Activated CD8-positive, alpha-beta memory T cell treated with anti-CD3 and anti-CD28 coated beads, Interleukin-2, amount 10 ng/mL, durations not matched to agents 7 days and 5 days (primary cell): Measurements from ENCODE around the gene OXCT1. TPM values are rescaled to one million over a fixed set of nuclear protein-coding genes. Genes with fewer than 3 reads are reported as not detected.

Experiments
- ATAC-seq: fragments of 150-1000 bp; cut with Tn5 transposase; one replicate; pipeline ENCODE4 v1.10.0; 2021; ENCODE audit warnings: moderate library complexity
- CTCF ChIA-PET: fragments of 350-600 bp; sonication (Branson Sonifier 250); formaldehyde crosslinking; loops from one replicate; lab custom pipeline; 2021; ENCODE audit warnings: antibody characterized with exemption; lab: Charles Lee
- DNase-seq: peaks from one replicate; pipeline ENCODE4 v3.0.0-alpha.2; 2020
- H3K27ac Mint-ChIP-seq: one replicate; pipeline ENCODE4 v1.8.0; 2021; ENCODE audit warnings: mild to moderate bottlenecking, mixed read lengths
- H3K27me3 Mint-ChIP-seq: one replicate; pipeline ENCODE4 v1.8.0; 2021; ENCODE audit warnings: mixed read lengths
- H3K36me3 Mint-ChIP-seq: one replicate; pipeline ENCODE4 v1.8.0; 2021; ENCODE audit warnings: mild to moderate bottlenecking, mixed read lengths
- H3K4me1 Mint-ChIP-seq: one replicate; pipeline ENCODE4 v1.8.0; 2021; ENCODE audit warnings: mixed read lengths
- H3K4me3 Mint-ChIP-seq: one replicate; pipeline ENCODE4 v1.8.0; 2021; ENCODE audit warnings: mild to moderate bottlenecking, moderate library complexity, mixed read lengths
- H3K9me3 Mint-ChIP-seq: one replicate; pipeline ENCODE4 v1.8.0; 2022; ENCODE audit warnings: low read depth, mixed read lengths
- total RNA-seq, 2 experiments: library from RNA; stranded (reverse); gene quantifications; one replicate each; pipeline ENCODE4 v1.2.3, GENCODE V29; 2021

OXCT1 gene
- total RNA-seq, 2 experiments from 2014 or later: 74.9 to 81.8 TPM

- no peaks in the 10 kb centered on the region for H3K9me3 Mint-ChIP-seq
- no peaks in the 10 kb centered on the region for H3K27me3 Mint-ChIP-seq
- peaks cover 39% of the 10 kb centered on the region for H3K36me3 Mint-ChIP-seq
- peaks cover 19% of the 10 kb centered on the region for H3K4me1 Mint-ChIP-seq
- no peak overlapping the region for H3K4me3 Mint-ChIP-seq
- H3K27ac Mint-ChIP-seq: no peak overlapping the region
- CTCF ChIA-PET: interaction anchor here (1.3 to 1.5 kb wide), 2 partner anchors 15 to 217 kb away, joined by 3 to 5 read pairs; no protein-coding TSS in a partner anchor
- ATAC-seq (no peak), DNase-seq (no peak)
Measured at GRCh38 chr5:41840251-41840650, 30.0 kb downstream of the OXCT1 start.

- peaks cover 59% of the 10 kb centered on the region for H3K36me3 Mint-ChIP-seq
- no peak overlapping the region for H3K4me3 Mint-ChIP-seq
- H3K27ac Mint-ChIP-seq: no peak overlapping the region
- DNase-seq (no peak), ATAC-seq (no peak)
- CTCF ChIA-PET: interaction anchor here (2.0 kb wide), 1 partner anchor 18 kb away, joined by 9 read pairs; no protein-coding TSS in a partner anchor
- no peaks in the 10 kb centered on the region for H3K27me3 Mint-ChIP-seq
- H3K4me1 Mint-ChIP-seq: peaks cover 34% of the 10 kb centered on the region
- no peaks in the 10 kb centered on the region for H3K9me3 Mint-ChIP-seq
Measured at GRCh38 chr5:41837793-41838192, 32.4 kb downstream of the OXCT1 start.

- Mint-ChIP-seq H3K27ac (peak overlapping the region; percentile 31), H3K27me3 (no peaks in the 10 kb centered on the region), H3K4me1 (peaks cover 51% of the 10 kb centered on the region), H3K36me3 (peaks cover 66% of the 10 kb centered on the region), H3K9me3 (no peaks in the 10 kb centered on the region), H3K4me3 (no peak overlapping the region)
- ATAC-seq: peak; percentile 39
- DNase-seq: peak; percentile 46
- CTCF ChIA-PET: interaction anchor here (0.5 to 1.5 kb wide), 2 partner anchors 8 to 568 kb away, joined by 3 to 5 read pairs; no protein-coding TSS in a partner anchor
Measured at GRCh38 chr5:41835645-41836044, 34.6 kb downstream of the OXCT1 start.

GRCh38 chr5:41834506-41834905 lies 35.7 kb downstream of the OXCT1 start:
- Mint-ChIP-seq H3K36me3 (peaks cover 65% of the 10 kb centered on the region), H3K27me3 (no peaks in the 10 kb centered on the region), H3K4me1 (peaks cover 49% of the 10 kb centered on the region), H3K27ac (no peak overlapping the region), H3K9me3 (no peaks in the 10 kb centered on the region), H3K4me3 (no peak overlapping the region)
- DNase-seq (no peak), ATAC-seq (no peak)
- CTCF ChIA-PET: interaction anchor here (0.8 to 1.5 kb wide), 2 partner anchors 9 to 223 kb away, joined by 3 to 5 read pairs; no protein-coding TSS in a partner anchor

GRCh38 chr5:41832430-41832829 lies 37.8 kb downstream of the OXCT1 start:
- peaks cover 46% of the 10 kb centered on the region for H3K4me1 Mint-ChIP-seq
- no peak overlapping the region for H3K27ac Mint-ChIP-seq
- CTCF ChIA-PET: no interaction called here
- DNase-seq: no peak
- H3K4me3 Mint-ChIP-seq: no peak overlapping the region
- peaks cover 60% of the 10 kb centered on the region for H3K36me3 Mint-ChIP-seq
- H3K9me3 Mint-ChIP-seq: no peaks in the 10 kb centered on the region
- ATAC-seq: no peak
- H3K27me3 Mint-ChIP-seq: no peaks in the 10 kb centered on the region

GRCh38 chr5:41831155-41831554 lies 39.1 kb downstream of the OXCT1 start:
- ATAC-seq (peak; percentile 76), DNase-seq (peak; percentile 43)
- Mint-ChIP-seq H3K4me3 (no peak overlapping the region), H3K9me3 (no peaks in the 10 kb centered on the region), H3K36me3 (peaks cover 68% of the 10 kb centered on the region), H3K4me1 (peaks cover 38% of the 10 kb centered on the region), H3K27ac (peak overlapping the region; percentile 64), H3K27me3 (no peaks in the 10 kb centered on the region)
- CTCF ChIA-PET: interaction anchor here (0.6 to 1.4 kb wide), 3 partner anchors 12 to 226 kb away, joined by 3 to 4 read pairs (median 4); no protein-coding TSS in a partner anchor

- no peaks in the 10 kb centered on the region for H3K9me3 Mint-ChIP-seq
- H3K4me1 Mint-ChIP-seq: peaks cover 16% of the 10 kb centered on the region
- ATAC-seq: no peak
- no peak overlapping the region for H3K4me3 Mint-ChIP-seq
- CTCF ChIA-PET: interaction anchor here (0.7 to 1.1 kb wide), 2 partner anchors 26 to 37 kb away, joined by 3 read pairs; no protein-coding TSS in a partner anchor
- no peak for DNase-seq
- no peaks in the 10 kb centered on the region for H3K27me3 Mint-ChIP-seq
- peaks cover 66% of the 10 kb centered on the region for H3K36me3 Mint-ChIP-seq
- no peak overlapping the region for H3K27ac Mint-ChIP-seq
Measured at GRCh38 chr5:41827792-41828191, 42.4 kb downstream of the OXCT1 start.

GRCh38 chr5:41822036-41822435 lies 48.2 kb downstream of the OXCT1 start:
- Mint-ChIP-seq H3K27ac (no peak overlapping the region), H3K36me3 (peaks cover 50% of the 10 kb centered on the region), H3K27me3 (no peaks in the 10 kb centered on the region), H3K4me1 (peaks cover 3% of the 10 kb centered on the region), H3K4me3 (no peak overlapping the region), H3K9me3 (no peaks in the 10 kb centered on the region)
- no peak for ATAC-seq
- CTCF ChIA-PET: no interaction called here
- no peak for DNase-seq

- H3K27me3 Mint-ChIP-seq: no peaks in the 10 kb centered on the region
- CTCF ChIA-PET: no interaction called here
- H3K36me3 Mint-ChIP-seq: peaks cover 49% of the 10 kb centered on the region
- DNase-seq (no peak), ATAC-seq (no peak)
- no peak overlapping the region for H3K27ac Mint-ChIP-seq
- no peaks in the 10 kb centered on the region for H3K9me3 Mint-ChIP-seq
- no peak overlapping the region for H3K4me3 Mint-ChIP-seq
- H3K4me1 Mint-ChIP-seq: peaks cover 3% of the 10 kb centered on the region
Measured at GRCh38 chr5:41821051-41821450, 49.2 kb downstream of the OXCT1 start.

GRCh38 chr5:41820150-41820549 lies 50.1 kb downstream of the OXCT1 start:
- H3K4me3 Mint-ChIP-seq: no peak overlapping the region
- H3K27me3 Mint-ChIP-seq: no peaks in the 10 kb centered on the region
- CTCF ChIA-PET: no interaction called here
- H3K27ac Mint-ChIP-seq: no peak overlapping the region
- peaks cover 5% of the 10 kb centered on the region for H3K4me1 Mint-ChIP-seq
- ATAC-seq: no peak
- no peaks in the 10 kb centered on the region for H3K9me3 Mint-ChIP-seq
- DNase-seq: no peak
- H3K36me3 Mint-ChIP-seq: peaks cover 43% of the 10 kb centered on the region

- H3K4me3 Mint-ChIP-seq: no peak overlapping the region
- H3K27me3 Mint-ChIP-seq: no peaks in the 10 kb centered on the region
- ATAC-seq: no peak
- peaks cover 2% of the 10 kb centered on the region for H3K9me3 Mint-ChIP-seq
- H3K27ac Mint-ChIP-seq: no peak overlapping the region
- CTCF ChIA-PET: interaction anchor here (0.8 kb wide), 1 partner anchor 9 kb away, joined by 3 read pairs; no protein-coding TSS in a partner anchor
- peaks cover 14% of the 10 kb centered on the region for H3K4me1 Mint-ChIP-seq
- peaks cover 40% of the 10 kb centered on the region for H3K36me3 Mint-ChIP-seq
- DNase-seq: no peak
Measured at GRCh38 chr5:41817625-41818301, 52.5 kb downstream of the OXCT1 start.

GRCh38 chr5:41815663-41816229 lies 54.5 kb downstream of the OXCT1 start:
- Mint-ChIP-seq H3K4me3 (no peak overlapping the region), H3K9me3 (peaks cover 2% of the 10 kb centered on the region), H3K27ac (no peak overlapping the region), H3K4me1 (peaks cover 27% of the 10 kb centered on the region), H3K27me3 (no peaks in the 10 kb centered on the region), H3K36me3 (peaks cover 39% of the 10 kb centered on the region)
- CTCF ChIA-PET: interaction anchor here (1.7 kb wide), 1 partner anchor 11 kb away, joined by 3 read pairs; no protein-coding TSS in a partner anchor
- ATAC-seq (no peak), DNase-seq (no peak)

GRCh38 chr5:41815261-41815660 lies 55.0 kb downstream of the OXCT1 start:
- ATAC-seq (no peak), DNase-seq (no peak)
- peaks cover 37% of the 10 kb centered on the region for H3K36me3 Mint-ChIP-seq
- CTCF ChIA-PET: interaction anchor here (1.7 kb wide), 1 partner anchor 11 kb away, joined by 3 read pairs; no protein-coding TSS in a partner anchor
- H3K4me1 Mint-ChIP-seq: peaks cover 31% of the 10 kb centered on the region
- H3K27me3 Mint-ChIP-seq: no peaks in the 10 kb centered on the region
- H3K27ac Mint-ChIP-seq: no peak overlapping the region
- H3K9me3 Mint-ChIP-seq: peaks cover 2% of the 10 kb centered on the region
- H3K4me3 Mint-ChIP-seq: no peak overlapping the region
